T-helper 2 cell (primary cell): ENCODE measurements around the gene MINAR1.
A peak's percentile ranks its signal among the peaks of the same experiment; 100 is the strongest.

Experiments
- DNase-seq, 5 experiments: peaks; one replicate each; pipeline versions ENCODE4 v3.0.0 to v3.0.0-alpha.2; 2012 to 2022

Gene MINAR1

GRCh38 chr15:79432345-79433275 is 474 bp downstream of the MINAR1 start:
- peak in 1 of 5 experiments; percentile 30 for DNase-seq

DNA sequence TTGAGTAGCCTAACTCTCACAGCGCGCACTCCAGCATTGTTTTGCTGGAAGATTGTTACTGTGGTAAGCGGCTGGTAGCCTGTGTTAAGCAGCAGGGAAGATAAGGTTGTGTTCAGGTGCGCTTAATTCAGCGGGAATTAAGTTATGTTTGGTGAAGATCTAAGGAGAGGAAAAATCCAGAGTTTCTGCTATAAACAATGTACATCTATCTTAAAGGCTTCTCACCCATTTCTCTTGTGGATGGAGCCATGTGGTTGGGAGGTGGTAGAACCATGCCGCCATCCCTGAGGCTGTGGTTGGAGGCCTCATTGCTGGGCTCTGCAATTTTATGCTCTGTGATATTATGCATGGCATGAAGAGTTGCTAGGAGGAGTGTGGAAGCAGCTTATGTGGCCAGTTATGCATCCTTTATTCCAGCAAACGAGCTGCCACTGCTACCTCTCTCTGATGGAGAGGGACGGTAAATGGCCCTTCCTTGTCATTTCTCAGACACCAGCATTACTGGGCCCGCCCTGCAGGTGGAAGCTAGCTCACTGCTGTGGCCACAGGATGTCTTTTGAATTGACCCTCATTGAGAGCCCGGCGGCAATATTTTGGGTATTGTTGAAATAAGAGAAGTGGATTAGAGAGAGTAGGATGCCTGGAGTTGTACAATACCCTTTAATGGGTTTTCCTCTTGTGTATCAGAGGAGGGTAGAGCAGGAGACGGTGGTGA is 1.3 kb downstream of the MINAR1 start:
- no peak for DNase-seq

DNA sequence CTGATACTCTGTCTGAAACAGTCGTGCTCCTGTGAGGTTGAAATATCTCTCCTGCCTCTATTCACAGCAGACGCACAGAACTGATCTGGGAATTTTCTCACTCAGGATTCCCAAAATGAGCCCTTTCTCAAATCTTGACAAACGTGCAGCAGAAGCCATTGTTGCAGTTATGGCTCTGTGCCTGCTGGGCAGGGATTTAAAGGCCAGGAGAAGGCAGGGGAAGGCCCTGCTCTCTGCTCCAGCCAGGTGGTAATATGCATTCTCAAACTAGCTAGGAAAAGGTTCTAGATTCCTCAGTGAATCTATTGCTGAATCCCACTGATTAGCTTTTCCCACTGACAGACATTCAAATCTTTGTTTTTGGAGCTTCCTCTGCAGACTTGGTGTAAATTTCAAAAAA is 2.2 kb downstream of the MINAR1 start:
- no peak for DNase-seq

- DNase-seq = no peak
Observed at GRCh38 chr15:79436037-79436780, 4.1 kb downstream of the MINAR1 start.

GRCh38 chr15:79437275-79438000 is 5.3 kb downstream of the MINAR1 start:
- no peak for DNase-seq

GRCh38 chr15:79439236-79439635 is 7.1 kb downstream of the MINAR1 start:
- DNase-seq = no peak

GRCh38 chr15:79440355-79440908 is 8.3 kb downstream of the MINAR1 start:
- no peak for DNase-seq

DNA sequence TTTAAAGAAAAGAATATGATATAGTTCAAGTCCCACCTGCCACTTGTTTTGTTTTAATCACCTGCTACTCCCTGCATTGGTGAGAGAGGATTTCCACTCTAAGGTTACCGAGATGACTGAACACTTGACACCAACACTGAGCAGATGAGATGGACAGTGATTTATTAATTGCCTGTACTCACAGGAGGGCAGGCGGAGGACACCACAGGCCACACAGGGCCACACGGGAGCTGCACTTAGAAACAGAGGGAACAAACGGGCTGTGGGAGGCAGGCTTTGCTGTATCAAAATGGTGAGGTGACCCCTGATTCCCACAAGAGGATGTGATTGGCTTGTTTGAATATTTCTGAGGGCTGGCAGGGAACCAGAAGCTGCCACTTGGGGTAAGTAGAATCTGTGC is 10.8 kb downstream of the MINAR1 start:
- no peak for DNase-seq

DNA sequence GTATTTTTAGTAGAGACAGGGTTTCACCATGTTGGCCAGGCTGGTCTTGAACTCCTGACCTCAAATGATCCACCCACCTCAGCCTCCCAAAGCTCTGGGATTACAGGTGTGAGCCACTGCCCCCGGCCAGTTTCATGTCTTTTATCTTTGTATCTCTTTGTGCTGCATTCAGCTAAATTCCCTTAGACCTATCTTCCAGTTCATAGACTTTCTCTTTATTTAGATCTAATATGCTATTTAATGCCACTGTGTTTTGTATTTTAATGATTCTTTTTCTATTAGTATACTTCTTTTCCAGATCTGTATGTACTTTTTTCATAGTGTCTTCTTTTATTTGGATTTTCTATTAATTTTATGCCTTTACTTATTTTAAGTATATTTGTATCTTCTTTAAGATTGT is 14.9 kb downstream of the MINAR1 start:
- DNase-seq = no peak

GRCh38 chr15:79450648-79451047 is 18.5 kb downstream of the MINAR1 start:
- no peak for DNase-seq

GRCh38 chr15:79451361-79451999 is 19.3 kb downstream of the MINAR1 start:
- no peak for DNase-seq

GRCh38 chr15:79452244-79453051 is 20.3 kb downstream of the MINAR1 start:
- no peak for DNase-seq

GRCh38 chr15:79453446-79453845 is 21.3 kb downstream of the MINAR1 start:
- no peak for DNase-seq

DNA sequence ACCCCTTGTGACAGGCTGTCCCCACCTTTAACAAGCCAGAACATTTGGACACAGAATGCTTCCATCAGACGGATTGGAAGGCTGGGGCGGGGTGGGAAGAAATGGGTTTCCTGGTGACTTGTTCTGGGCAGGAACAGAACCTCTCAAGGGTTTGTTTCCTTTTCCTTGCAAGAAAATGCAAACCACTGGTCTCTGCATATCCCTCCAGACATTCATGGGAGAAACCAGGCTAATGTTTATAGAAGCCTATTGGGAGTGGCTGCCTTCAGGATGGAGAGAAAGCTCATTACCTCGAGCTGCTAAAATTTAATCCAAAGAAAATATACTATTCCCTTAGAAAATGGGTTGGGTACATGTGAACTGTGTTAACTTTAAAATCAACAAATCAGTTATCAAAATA is 21.9 kb downstream of the MINAR1 start:
- DNase-seq = no peak

- DNase-seq = no peak
Observed at GRCh38 chr15:79455361-79455760, 23.2 kb downstream of the MINAR1 start.

DNA sequence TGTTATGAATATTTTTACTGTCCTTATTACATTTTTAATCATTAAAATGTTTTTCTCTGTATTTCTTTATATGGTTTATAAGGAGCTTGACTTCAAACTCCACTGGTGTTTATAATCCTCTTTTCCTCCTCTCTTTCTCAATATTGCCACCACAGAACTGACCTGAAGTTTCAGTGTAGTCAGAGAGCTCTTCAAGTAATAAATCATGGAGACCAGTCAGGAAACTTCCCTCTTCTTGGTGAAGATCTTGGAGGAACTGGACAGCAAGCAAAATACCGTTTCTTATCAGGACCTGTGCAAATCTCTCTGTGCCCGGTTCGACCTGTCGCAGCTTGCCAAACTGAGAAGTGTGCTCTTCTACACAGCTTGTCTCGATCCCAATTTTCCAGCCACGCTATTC is 23.8 kb downstream of the MINAR1 start:
- DNase-seq = no peak

GRCh38 chr15:79458491-79458890 is 26.4 kb downstream of the MINAR1 start:
- DNase-seq = no peak

- DNase-seq = no peak
Observed at GRCh38 chr15:79459666-79460065, 27.5 kb downstream of the MINAR1 start.

- DNase-seq = no peak
Observed at GRCh38 chr15:79463043-79463780, 31.1 kb downstream of the MINAR1 start.

- DNase-seq = no peak
Observed at GRCh38 chr15:79463781-79464270, 31.7 kb downstream of the MINAR1 start.
